ENCODE data around the gene GORASP2.

GRCh38 chr2:170923799-170924198 is 5.3 kb upstream of the GORASP2 start:
- TF ChIP-seq CTCF (optimal IDR thresholded peaks at IDR 0.05 in 1 of 3, IDR thresholded peaks at IDR 0.05 in 1 of 3, conservative IDR thresholded peaks at IDR 0.05 in 1 of 3; ENCODE audit: extremely low read depth in 1 of 3, insufficient read depth in 2 of 3, low read length in 3 of 3), result no peak
- no peak for TF ChIP-seq EZH2 (IDR thresholded peaks at IDR 0.05; ENCODE audit: low read length)
